ENCODE results near the gene RNF212.

Gene RNF212

GRCh38 chr4:1097553-1097952, 15.8 kb downstream of the RNF212 start:
- TF ChIP-seq CTCF (IDR thresholded peaks at IDR 0.05; ENCODE audit: low read depth, low read length, missing control alignments): no peak
- H3K4me3 ChIP-seq (ENCODE audit: low read depth, low read length): no peak overlapping the region
- DNase-seq (ENCODE audit: low read depth): no peak

- DNase-seq (ENCODE audit: low read depth): no peak
- TF ChIP-seq CTCF (IDR thresholded peaks at IDR 0.05; ENCODE audit: low read depth, low read length, missing control alignments): no peak
- H3K4me3 ChIP-seq (ENCODE audit: low read depth, low read length): no peak overlapping the region
Measured at GRCh38 chr4:1096841-1097240, 16.5 kb downstream of the RNF212 start.

DNA sequence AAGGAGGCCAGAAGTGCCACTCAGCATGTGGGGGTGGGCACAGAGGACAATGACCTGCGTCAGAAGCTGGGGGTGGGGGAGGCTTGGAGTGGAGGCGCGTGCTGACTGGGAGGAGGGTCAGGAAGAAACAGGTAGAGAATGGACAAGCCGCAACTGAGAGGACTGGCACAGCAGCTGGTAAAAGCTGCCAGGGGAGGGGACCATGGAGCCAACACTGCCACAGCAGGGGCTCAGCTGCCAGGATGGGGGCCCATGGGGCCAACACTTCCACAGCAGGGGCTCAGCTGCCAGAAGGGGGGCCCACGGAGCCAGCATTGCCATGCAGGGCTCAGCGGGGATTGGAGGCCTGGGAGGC, 19.1 kb downstream of the RNF212 start:
- no peak for TF ChIP-seq CTCF (IDR thresholded peaks at IDR 0.05; ENCODE audit: low read depth, low read length, missing control alignments)
- H3K4me3 ChIP-seq (ENCODE audit: low read depth, low read length): no peak overlapping the region
- no peak for DNase-seq (ENCODE audit: low read depth)

GRCh38 chr4:1093391-1094335, 19.7 kb downstream of the RNF212 start:
- no peak overlapping the region for H3K4me3 ChIP-seq (ENCODE audit: low read depth, low read length)
- DNase-seq (ENCODE audit: low read depth): no peak
- no peak for TF ChIP-seq CTCF (IDR thresholded peaks at IDR 0.05; ENCODE audit: low read depth, low read length, missing control alignments)

DNA sequence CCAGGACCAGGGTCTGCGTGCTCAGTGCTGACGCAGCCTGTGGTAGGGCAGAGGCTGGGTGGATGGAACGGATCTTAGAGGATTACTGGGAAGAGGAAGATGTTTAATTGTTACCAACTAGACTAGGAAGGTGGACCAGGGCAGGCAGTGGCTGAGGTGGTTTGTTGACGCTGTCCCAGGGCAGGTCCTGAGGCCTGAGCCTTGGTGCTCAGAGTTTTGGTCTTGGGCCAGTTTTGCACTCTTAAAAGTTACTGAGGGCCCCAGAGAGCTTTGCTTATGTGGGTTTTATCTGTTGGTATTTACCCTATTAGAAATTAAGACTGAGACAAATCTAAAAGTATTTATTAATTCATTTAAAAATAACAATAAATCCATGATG, 20.4 kb downstream of the RNF212 start:
- no peak for DNase-seq (ENCODE audit: low read depth)
- no peak overlapping the region for H3K4me3 ChIP-seq (ENCODE audit: low read depth, low read length)
- no peak for TF ChIP-seq CTCF (IDR thresholded peaks at IDR 0.05; ENCODE audit: low read depth, low read length, missing control alignments)

DNA sequence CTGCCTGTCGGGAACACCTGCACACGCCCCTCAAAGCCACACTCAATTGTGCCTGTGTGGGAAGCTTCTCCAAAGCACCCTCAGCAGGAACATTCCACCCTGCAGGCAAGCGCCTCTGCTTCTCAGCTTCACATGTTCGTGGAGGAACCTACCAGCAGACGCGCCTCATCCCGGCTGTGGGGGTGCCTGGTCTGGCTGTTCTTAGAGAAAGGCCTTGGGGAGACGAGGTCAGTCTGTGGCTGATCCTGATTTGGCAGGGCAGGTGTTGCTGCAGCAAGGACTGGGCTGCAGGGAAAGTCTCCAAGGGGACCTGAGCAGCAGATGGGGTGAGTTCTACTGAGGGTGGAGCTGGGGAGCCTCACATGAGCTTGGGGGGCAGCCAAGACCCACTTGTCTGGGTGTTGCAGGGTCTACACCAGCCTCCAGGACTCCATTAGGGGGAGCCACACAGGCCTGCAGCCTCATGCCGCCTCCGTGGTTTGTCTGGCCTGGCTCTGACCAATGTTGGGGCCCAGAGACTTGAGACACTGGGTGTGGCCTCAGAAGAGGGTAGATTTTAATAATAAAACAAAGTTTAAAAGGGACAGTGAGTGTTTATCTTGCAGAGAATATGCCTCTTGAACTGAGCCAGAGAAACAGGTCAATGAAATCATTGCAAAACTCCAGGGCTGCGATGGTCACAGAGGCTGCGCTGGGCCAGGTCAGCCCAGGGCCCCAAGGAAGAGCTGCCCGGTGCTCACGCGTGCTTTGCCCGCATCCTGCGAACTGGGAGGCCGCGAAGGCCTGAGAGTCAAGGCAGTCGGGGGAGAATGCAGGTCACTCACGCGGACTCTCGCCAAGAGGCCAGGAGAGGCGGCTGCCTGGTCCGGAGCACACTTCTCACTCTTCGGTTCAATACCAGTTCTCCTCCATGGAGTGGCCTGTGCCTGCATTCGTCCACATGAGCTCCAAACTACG, 21.1 kb downstream of the RNF212 start:
- no peak for DNase-seq (ENCODE audit: low read depth)
- peak; percentile 27 for TF ChIP-seq CTCF (IDR thresholded peaks at IDR 0.05; ENCODE audit: low read depth, low read length, missing control alignments)
- no peak overlapping the region for H3K4me3 ChIP-seq (ENCODE audit: low read depth, low read length)
